GM13976 (cell line): Measurements from ENCODE around the gene RAB20.

Experiments used
- DNase-seq: peaks from one replicate; pipeline ENCODE4 v3.0.0; 2012; ENCODE audit warnings: low spot score
- CTCF ChIP-seq: IDR thresholded peaks from 2 replicates; pipeline ENCODE4 v1.5.1; 2012; ENCODE audit warnings: borderline replicate concordance, mild to moderate bottlenecking; ENCODE audit not compliant: insufficient read depth; ENCODE audit errors: extremely low read depth, missing control alignments, control extremely low read depth
- in situ Hi-C: fragments of 300-500 bp; cut with MboI; formaldehyde crosslinking; loops from one replicate; pipeline ENCODE4 v1.12.0; 2022; ENCODE audit warnings: low sequenced_read_pairs, mixed read lengths, inconsistent platforms; ENCODE audit not compliant: unreplicated experiment

RAB20 gene

GRCh38 chr13:110560601-110561343 lies 750 bp downstream of the RAB20 start:
- DNase-seq, result peak; percentile 70
- TF ChIP-seq CTCF, result no peak
- in situ Hi-C loops, result no loop called here

- no peak for DNase-seq
- in situ Hi-C loops, result no loop called here
- TF ChIP-seq CTCF, result no peak
Measured at GRCh38 chr13:110559986-110560385, 1.5 kb downstream of the RAB20 start.

GRCh38 chr13:110559429-110559943 lies 2.0 kb downstream of the RAB20 start:
- in situ Hi-C loops, result no loop called here
- no peak for TF ChIP-seq CTCF
- no peak for DNase-seq

- no peak for DNase-seq
- in situ Hi-C loops, result no loop called here
Measured at GRCh38 chr13:110557610-110558305, 3.8 kb downstream of the RAB20 start.

GRCh38 chr13:110557082-110557481 lies 4.4 kb downstream of the RAB20 start:
- in situ Hi-C loops, result no loop called here
- DNase-seq, result no peak
- no peak for TF ChIP-seq CTCF

More at GRCh38 chr13:110557610-110558305, 3.8 kb downstream of the RAB20 start:
- no peak for TF ChIP-seq CTCF

- in situ Hi-C loops, result no loop called here
- DNase-seq, result no peak
- no peak for TF ChIP-seq CTCF
Measured at GRCh38 chr13:110556224-110556606, 5.3 kb downstream of the RAB20 start.
